SK-N-SH (cell line): ENCODE results near the gene PTPRK. TPM values are rescaled to one million over a fixed set of nuclear protein-coding genes. Genes with fewer than 3 reads are reported as not detected.

ENCODE experiments used
- CTCF ChIA-PET: fragments of 300-600, 350-600 bp; formaldehyde crosslinking; extraction: SDS; loops from one replicate; lab custom pipeline; 2021; lab: Yijun Ruan, JAX
- POLR2A ChIA-PET: fragments of 350-600 bp; sonication (Branson Sonifier 250); formaldehyde crosslinking; extraction: SDS; loops from one replicate; lab custom pipeline; 2020; ENCODE audit warnings: antibody characterized with exemption, inconsistent platforms; lab: Yijun Ruan, JAX
- DNase-seq: peaks from one replicate; pipeline ENCODE4 v3.0.0; 2012
- H2AFZ ChIP-seq: fragments of 200-600 bp; sonication (generic); 2 replicates; pipeline ENCODE4 v1.8.1; 2016; ENCODE audit warnings: antibody characterized with exemption, mild to moderate bottlenecking, low read depth
- H3F3A ChIP-seq: fragments of 200-600 bp; sonication (generic); replicated peaks from 2 replicates; pipeline ENCODE3; 2016; ENCODE audit warnings: antibody characterized with exemption, mild to moderate bottlenecking; ENCODE audit not compliant: insufficient read depth
- H3K27ac ChIP-seq, 2 experiments: fragments of 200-500 bp in 1 of 2; fragments of 200-600 bp in 1 of 2; sonication (Bioruptor generic) in 1 of 2; sonication (generic), shearing (Covaris generic) in 1 of 2; 2 replicates each; pipeline versions ENCODE4 v1.5.1 to v1.6.1; 2014 to 2016; ENCODE audit warnings: low read depth in 2 of 2, inconsistent platforms in 1 of 2, low read length in 1 of 2, mild to moderate bottlenecking in 1 of 2, mixed read lengths in 1 of 2
- H3K27me3 ChIP-seq: fragments of 200-600 bp; sonication (generic), shearing (Covaris generic); 2 replicates; pipeline ENCODE4 v1.6.1; 2016; ENCODE audit warnings: mixed run types; ENCODE audit not compliant: insufficient read depth
- H3K36me3 ChIP-seq, 2 experiments: fragments of 200-500 bp in 1 of 2; fragments of 200-600 bp in 1 of 2; sonication (Bioruptor generic) in 1 of 2; sonication (generic) in 1 of 2; replicated peaks in 1 of 2; 2 replicates each; pipeline versions ENCODE3 to v1.5.1; 2014 to 2016; ENCODE audit warnings: low read length in 1 of 2, mild to moderate bottlenecking in 1 of 2; ENCODE audit not compliant: insufficient read depth in 2 of 2, control insufficient read depth in 1 of 2
- H3K4me1 ChIP-seq, 2 experiments: fragments of 200-500 bp in 1 of 2; fragments of 200-600 bp in 1 of 2; sonication (Bioruptor generic) in 1 of 2; sonication (generic), shearing (Covaris generic) in 1 of 2; 2 replicates each; pipeline versions ENCODE4 v1.5.1 to v1.6.1; 2014 to 2016; ENCODE audit warnings: low read depth in 1 of 2, low read length in 1 of 2, mixed run types in 1 of 2; ENCODE audit not compliant: insufficient read depth in 2 of 2, control insufficient read depth in 1 of 2
- H3K4me2 ChIP-seq: fragments of 200-600 bp; sonication (generic), shearing (Covaris generic); 2 replicates; pipeline ENCODE4 v1.6.1; 2017; ENCODE audit warnings: mixed run types
- H3K4me3 ChIP-seq, 2 experiments: fragments of 200-500 bp in 1 of 2; fragments of 200-600 bp in 1 of 2; sonication (Bioruptor generic) in 1 of 2; sonication (generic), shearing (Covaris generic) in 1 of 2; 2 replicates each; pipeline versions ENCODE4 v1.5.1 to v1.8.1; 2014 to 2016; ENCODE audit warnings: low read depth in 2 of 2, inconsistent platforms in 1 of 2, low read length in 1 of 2, mild to moderate bottlenecking in 1 of 2, mixed read lengths in 1 of 2, moderate library complexity in 1 of 2
- H3K79me2 ChIP-seq: fragments of 200-600 bp; sonication (generic); 2 replicates; pipeline ENCODE4 v1.8.1; 2017; ENCODE audit warnings: mild to moderate bottlenecking; ENCODE audit not compliant: insufficient read depth
- H3K9ac ChIP-seq: fragments of 200-600 bp; sonication (generic); 2 replicates; pipeline ENCODE4 v1.6.1; 2017; ENCODE audit warnings: mixed run types
- H3K9me2 ChIP-seq: fragments of 200-600 bp; sonication (generic); 2 replicates; pipeline ENCODE4 v1.6.1; 2017; ENCODE audit warnings: mixed run types
- H3K9me3 ChIP-seq: fragments of 200-600 bp; sonication (generic); 2 replicates; pipeline ENCODE4 v1.6.1; 2017; ENCODE audit warnings: mixed run types, mild to moderate bottlenecking, moderate library complexity
- H4K20me1 ChIP-seq: fragments of 200-600 bp; sonication (generic); 2 replicates; pipeline ENCODE4 v1.6.1; 2017; ENCODE audit warnings: mild to moderate bottlenecking, mixed run types; ENCODE audit not compliant: insufficient read depth
- CHD2 ChIP-seq: fragments of 150-350 bp; IDR thresholded peaks from 2 replicates; pipeline ENCODE4 v1.6.1; 2018; ENCODE audit warnings: low read length; ENCODE audit not compliant: partially characterized antibody
- EZH2phosphoT487 ChIP-seq: fragments of 200-600 bp; sonication (generic); IDR thresholded peaks from 2 replicates; pipeline ENCODE4 v1.6.1; 2017; ENCODE audit warnings: low read depth, mixed run types, mild to moderate bottlenecking, antibody characterized with exemption, moderate library complexity, borderline replicate concordance
- FOSL2 ChIP-seq: IDR thresholded peaks from 2 replicates; pipeline ENCODE4 v1.4.0; 2012; ENCODE audit warnings: low read depth, mild to moderate bottlenecking, moderate library complexity, borderline replicate concordance
- FOXM1 ChIP-seq: IDR thresholded peaks from 2 replicates; pipeline ENCODE4 v1.4.0; 2012; ENCODE audit warnings: low read depth, mild to moderate bottlenecking
- GABPA ChIP-seq: IDR thresholded peaks from 2 replicates; pipeline ENCODE4 v1.4.0; 2012; ENCODE audit warnings: low read depth, mild to moderate bottlenecking
- GATA2 ChIP-seq: sonication (generic); formaldehyde crosslinking; IDR thresholded peaks from 2 replicates; pipeline ENCODE4 v1.5.0; 2020; ENCODE audit warnings: mild to moderate bottlenecking, missing genetic modification reagents
- JUND ChIP-seq: IDR thresholded peaks from 2 replicates; pipeline ENCODE4 v1.4.0; 2012
- MXI1 ChIP-seq: IDR thresholded peaks from 2 replicates; pipeline ENCODE4 v1.6.1; 2012; ENCODE audit warnings: mild to moderate bottlenecking, low read depth, low read length, improper control_type of control experiment
- NFIC ChIP-seq: IDR thresholded peaks from 2 replicates; pipeline ENCODE4 v1.4.0; 2012; ENCODE audit warnings: borderline replicate concordance
- PBX3 ChIP-seq: IDR thresholded peaks from 2 replicates; pipeline ENCODE4; 2012
- POLR2AphosphoS5 ChIP-seq: IDR thresholded peaks from 2 replicates; pipeline ENCODE4 v1.6.1; 2012; ENCODE audit warnings: low read depth, low read length
- RAD21 ChIP-seq: IDR thresholded peaks from 2 replicates; pipeline ENCODE4 v1.6.1; 2012; ENCODE audit warnings: mild to moderate bottlenecking, low read length
- REST ChIP-seq: IDR thresholded peaks from 2 replicates; pipeline ENCODE4 v1.6.1; 2012; ENCODE audit warnings: mild to moderate bottlenecking, low read depth, low read length, moderate library complexity
- RXRA ChIP-seq: IDR thresholded peaks from 2 replicates; pipeline ENCODE4 v1.4.0; 2012; ENCODE audit warnings: low read depth, mild to moderate bottlenecking, borderline replicate concordance
- SMC3 ChIP-seq: IDR thresholded peaks from 2 replicates; pipeline ENCODE4 v1.6.1; 2012; ENCODE audit warnings: low read depth, low read length, improper control_type of control experiment
- TAF1 ChIP-seq: IDR thresholded peaks from 2 replicates; pipeline ENCODE4 v1.6.1; 2012; ENCODE audit warnings: low read depth, mild to moderate bottlenecking, low read length, moderate library complexity, borderline replicate concordance
- WGBS: methylation state at CpG from one replicate; pipeline ENCODE4 v1.1.6; 2017; ENCODE audit warnings: low lambda C conversion rate; 5-methylcytosine and 5-hydroxymethylcytosine counted together
- polyA plus RNA-seq, 3 experiments: library from polyadenylated mRNA; depleted of rRNA; stranded (reverse); fragments of >200 nt; gene quantifications; 2 replicates each; pipeline ENCODE4 v1.2.3, GENCODE V29; 2012
- TF ChIP-seq, protein P1 (sequence below): fragments of 150-350 bp; IDR thresholded peaks from 2 replicates; pipeline ENCODE4 v1.6.1; 2017; ENCODE audit warnings: antibody characterized with exemption, low read length, low read depth, borderline replicate concordance

Gene PTPRK
- polyA plus RNA-seq, 1 of the 3 experiments (the other 2 are of a cell fraction) = 9.5 TPM

DNA sequence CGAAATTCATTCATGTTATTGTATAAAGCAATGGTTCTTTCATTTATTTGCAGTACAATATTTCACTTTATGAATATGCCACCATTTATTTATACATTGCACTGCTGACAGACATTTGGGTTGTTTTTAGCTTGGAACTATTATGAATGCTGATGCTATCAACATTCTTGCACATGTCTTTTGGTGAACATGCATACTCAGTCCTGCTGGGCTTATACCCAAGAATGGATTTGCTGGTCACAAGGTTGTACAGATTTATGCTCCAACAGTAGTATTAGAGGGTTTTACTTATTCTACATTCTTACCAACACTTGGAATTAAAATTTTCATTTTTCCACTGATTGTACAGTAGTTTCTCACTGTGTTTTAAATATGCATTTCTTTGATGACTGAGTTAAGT, 126.2 kb downstream of the PTPRK start:
- H3K27ac ChIP-seq = no peak overlapping the region
- H3F3A ChIP-seq = peaks cover 4% of the 10 kb centered on the region
- no peak for DNase-seq
- H3K27me3 ChIP-seq = no peaks in the 10 kb centered on the region
- no peak overlapping the region for H3K9ac ChIP-seq
- no peak overlapping the region for H3K4me2 ChIP-seq
- POLR2A ChIA-PET = no interaction called here
- H3K36me3 ChIP-seq = peaks cover 0 to 27% of the 10 kb centered on the region in 2 experiments
- H3K4me3 ChIP-seq = no peak overlapping the region
- H3K9me3 ChIP-seq = no peaks in the 10 kb centered on the region
- H3K79me2 ChIP-seq = peaks cover 4% of the 10 kb centered on the region
- no peaks in the 10 kb centered on the region for H3K9me2 ChIP-seq
- TF ChIP-seq CHD2 = no peak
- no peak for TF ChIP-seq GATA2
- no peak for TF ChIP-seq PBX3
- no peak for TF ChIP-seq GABPA
- TF ChIP-seq, protein P1, sequence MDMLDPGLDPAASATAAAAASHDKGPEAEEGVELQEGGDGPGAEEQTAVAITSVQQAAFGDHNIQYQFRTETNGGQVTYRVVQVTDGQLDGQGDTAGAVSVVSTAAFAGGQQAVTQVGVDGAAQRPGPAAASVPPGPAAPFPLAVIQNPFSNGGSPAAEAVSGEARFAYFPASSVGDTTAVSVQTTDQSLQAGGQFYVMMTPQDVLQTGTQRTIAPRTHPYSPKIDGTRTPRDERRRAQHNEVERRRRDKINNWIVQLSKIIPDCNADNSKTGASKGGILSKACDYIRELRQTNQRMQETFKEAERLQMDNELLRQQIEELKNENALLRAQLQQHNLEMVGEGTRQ = no peak
- no peak for TF ChIP-seq EZH2phosphoT487
- TF ChIP-seq MXI1 = no peak
- TF ChIP-seq FOXM1 = no peak
- no peak for TF ChIP-seq POLR2AphosphoS5
- TF ChIP-seq RXRA = no peak
- no peak for TF ChIP-seq NFIC
- no peak for TF ChIP-seq TAF1
- no peak for TF ChIP-seq RAD21
- TF ChIP-seq JUND = no peak
- no peak for TF ChIP-seq SMC3
- TF ChIP-seq FOSL2 = no peak
- no peak for TF ChIP-seq REST
- 100% methylated on average over 1 of the region's 1 CpG for WGBS
- H2AFZ ChIP-seq = no peak overlapping the region
- H4K20me1 ChIP-seq = no peaks in the 10 kb centered on the region
- H3K4me1 ChIP-seq = no peaks in the 10 kb centered on the region
- CTCF ChIA-PET = no interaction called here
